DOHH2 (cell line): ENCODE measurements around the gene OGFOD1.

Source experiments
- CTCF ChIP-seq: fragments of 200-600 bp; sonication (generic); IDR thresholded peaks from one replicate; pipeline ENCODE4 v1.5.1; 2014; ENCODE audit warnings: antibody characterized with exemption, mild to moderate bottlenecking, low read depth, low read length; ENCODE audit not compliant: poor library complexity, severe bottlenecking
- EZH2phosphoT487 ChIP-seq: fragments of 200-600 bp; sonication (generic); IDR thresholded peaks from 2 replicates; pipeline ENCODE4 v1.6.1; 2017; ENCODE audit warnings: borderline replicate concordance, mild to moderate bottlenecking, antibody characterized with exemption, low read length, moderate library complexity, mixed read lengths

- TF ChIP-seq CTCF (no peak), EZH2phosphoT487 (no peak)
These were observed 41.8 kb downstream of the OGFOD1 start for GRCh38 chr16:56493126-56493525.
